GM19238 (cell line): ENCODE measurements around the gene ARHGAP24.
"Not testable (repeated sequence)": the region's sequence is repeated elsewhere in the genome, so short reads cannot be mapped to it uniquely, and the experiment has no call there.

Experiments
- DNase-seq: peaks from one replicate; pipeline ENCODE4 v3.0.0; 2011; ENCODE audit warnings: low spot score; ENCODE audit not compliant: insufficient read length

The ARHGAP24 gene

DNA sequence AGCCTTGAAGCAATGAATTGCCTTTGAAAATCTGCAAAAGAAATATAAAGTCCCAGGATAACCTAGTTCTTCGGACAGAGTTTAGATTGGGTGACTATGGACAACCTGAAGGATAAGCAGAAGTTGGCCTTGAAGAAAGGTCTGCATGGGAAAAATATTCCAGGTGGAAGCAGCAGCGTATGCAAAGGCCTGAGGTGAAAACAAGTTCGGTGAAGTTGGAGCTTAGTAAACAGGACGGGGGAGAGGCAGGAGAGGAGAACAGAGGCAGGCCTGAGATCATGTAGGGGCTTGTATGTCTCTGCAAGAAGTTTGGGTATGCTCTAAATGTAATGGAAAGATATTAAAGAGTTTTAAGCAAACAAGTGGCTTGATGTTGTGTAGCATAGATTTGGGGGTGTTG is 176.0 kb downstream of the ARHGAP24 start:
- DNase-seq, result no peak

DNA sequence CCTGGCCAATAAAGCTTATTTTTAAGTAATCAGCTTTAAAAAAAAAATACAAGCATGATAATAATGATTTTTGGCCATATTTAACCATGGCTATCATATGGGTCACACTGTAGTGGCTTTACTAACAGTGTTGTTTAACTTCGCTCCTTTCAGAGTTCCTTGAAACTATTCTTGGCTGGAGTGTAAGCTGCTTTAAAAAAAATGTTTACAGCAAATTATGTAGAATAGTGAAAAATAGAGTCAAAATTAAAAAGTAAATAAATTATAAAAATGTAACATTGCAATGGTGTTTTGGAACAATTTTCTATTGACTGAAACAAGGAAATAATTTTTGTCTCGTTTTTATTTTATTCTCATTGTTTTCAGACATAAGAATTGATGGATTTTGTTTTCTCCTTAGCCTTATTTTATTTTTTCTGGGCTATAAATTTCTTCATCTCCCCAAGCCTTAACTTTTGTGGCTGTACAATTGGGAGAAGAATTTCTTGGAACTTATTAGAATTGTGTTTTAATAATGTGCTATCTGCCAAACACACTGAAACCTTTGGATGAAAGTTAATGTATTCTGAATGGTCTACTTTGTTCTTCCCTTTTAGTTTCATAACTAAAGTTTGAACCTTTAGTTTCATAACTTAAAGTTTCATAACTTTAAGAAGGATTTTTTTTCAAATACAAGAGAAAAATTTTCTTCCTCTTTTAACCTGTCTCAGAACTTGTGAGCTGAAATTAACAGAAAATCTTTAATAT is 182.0 kb downstream of the ARHGAP24 start:
- DNase-seq, result no peak

DNA sequence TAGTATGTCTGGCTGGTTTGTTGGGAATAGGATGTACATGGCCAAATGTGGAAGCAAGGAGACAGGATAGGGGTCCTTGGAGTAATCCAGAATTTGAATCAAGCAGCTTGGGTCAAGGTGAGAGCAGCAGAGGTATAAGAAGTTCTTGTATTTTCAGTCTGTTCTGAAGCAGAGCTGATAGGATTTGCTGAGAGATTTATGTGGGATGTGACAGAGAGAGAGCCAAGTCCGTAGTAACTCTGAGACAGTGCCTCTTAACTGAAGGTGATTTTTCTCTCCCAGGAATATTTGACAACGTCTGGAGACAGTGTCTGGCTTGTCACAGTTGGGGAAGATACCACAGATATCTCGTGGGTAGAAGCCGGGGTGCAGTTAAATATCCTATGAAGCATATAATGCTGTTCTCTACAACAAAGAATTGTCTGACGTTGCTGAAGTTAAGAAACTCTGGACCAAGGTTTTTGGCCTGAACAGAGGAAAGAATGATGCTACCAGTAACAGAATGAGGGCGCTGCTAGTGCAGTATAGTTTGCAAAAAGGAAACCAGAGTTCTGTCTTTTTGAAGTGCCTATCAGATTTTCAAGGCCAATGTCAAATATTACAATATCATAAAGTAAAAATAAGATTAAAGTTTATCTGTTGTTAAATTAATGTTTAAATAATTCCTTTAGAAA is 184.0 kb downstream of the ARHGAP24 start:
- no peak for DNase-seq

DNA sequence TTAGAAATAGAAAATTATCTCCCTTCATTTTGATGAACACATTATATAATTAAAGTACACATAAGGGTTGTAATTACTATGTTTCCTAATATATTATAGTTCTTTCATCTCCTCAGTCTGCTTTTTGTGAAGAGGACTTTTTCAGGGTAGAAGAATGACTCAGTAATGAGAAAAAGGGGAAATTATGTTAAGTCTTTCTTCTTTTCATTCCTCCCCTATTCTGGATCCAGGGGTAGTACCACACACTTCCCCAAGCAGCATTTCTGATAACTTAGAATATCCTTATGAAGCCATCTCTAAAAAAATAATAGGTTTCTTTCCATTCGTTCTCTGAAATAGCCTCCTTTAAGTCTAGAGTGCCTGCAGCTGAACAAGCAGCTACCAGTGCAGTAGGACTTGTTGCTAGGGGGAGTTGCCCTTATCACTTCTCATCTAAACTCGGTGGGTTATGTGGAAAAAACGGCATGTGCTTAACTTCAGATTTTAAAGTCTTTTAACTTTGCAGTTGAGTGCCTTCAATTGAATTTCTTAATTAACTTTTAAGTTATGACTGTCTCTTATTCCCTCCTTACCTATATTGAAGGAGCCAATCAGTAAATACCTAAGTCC is 184.8 kb downstream of the ARHGAP24 start:
- DNase-seq, result no peak

DNA sequence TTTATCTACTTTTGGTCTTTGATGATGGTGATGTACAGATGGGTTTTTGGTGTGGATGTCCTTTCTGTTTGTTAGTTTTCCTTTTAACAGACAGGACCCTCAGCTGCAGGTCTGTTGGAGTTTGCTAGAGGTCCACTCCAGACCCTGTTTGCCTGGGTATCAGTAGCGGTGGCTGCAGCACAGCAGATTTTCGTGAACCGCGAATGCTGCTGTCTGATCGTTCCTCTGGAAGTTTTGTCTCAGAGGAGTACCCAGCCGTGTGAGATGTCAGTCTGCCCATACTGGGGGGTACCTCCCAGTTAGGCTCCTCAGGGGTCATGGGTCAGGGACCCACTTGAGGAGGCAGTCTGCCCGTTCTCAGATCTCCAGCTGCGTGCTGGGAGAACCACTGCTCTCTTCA is 191.7 kb downstream of the ARHGAP24 start:
- not testable (repeated sequence) for DNase-seq

DNA sequence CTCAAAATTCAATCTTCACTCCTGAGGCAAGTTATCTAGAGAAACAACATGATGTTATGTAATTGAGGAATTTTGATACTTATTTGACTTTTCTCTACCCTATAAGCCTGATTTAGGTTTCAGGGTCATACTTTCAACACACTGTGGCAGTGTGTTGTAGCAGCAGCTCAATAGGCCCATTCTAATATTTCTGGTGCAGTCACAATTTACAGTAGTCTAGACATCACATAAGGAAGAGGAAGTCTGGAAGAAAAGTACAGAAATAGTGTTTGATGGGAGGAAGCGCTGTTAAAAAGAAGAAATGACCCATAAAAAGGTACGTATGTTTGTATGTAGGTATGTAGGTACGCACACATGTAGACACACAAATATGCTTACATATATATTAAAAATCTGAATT is 194.3 kb downstream of the ARHGAP24 start:
- DNase-seq, result no peak

DNA sequence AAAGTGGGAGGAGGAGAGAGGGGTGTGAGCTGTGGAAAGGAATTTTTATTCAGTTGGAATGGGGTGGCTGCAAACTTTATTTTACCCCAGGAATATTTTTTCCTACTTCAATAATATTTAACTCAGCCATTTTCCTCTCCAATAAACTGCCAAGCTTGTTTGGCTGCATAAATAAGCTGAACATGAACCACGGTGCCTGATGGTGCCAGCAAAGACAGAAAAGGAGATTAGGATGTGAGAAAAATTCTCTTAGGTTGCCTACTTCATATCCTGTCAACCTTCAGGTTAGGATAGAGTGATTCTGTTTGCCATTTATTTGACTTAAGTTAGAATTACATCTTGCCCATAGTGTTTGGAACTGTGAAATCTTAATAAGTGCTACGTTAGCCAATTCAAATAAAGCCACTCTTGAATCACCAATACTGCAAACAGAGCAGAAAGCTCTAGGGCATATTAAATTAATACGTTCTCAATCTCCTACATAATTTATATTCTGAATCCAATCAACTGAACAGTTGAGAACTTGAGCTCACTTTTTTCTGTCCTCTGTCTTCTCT is 195.1 kb downstream of the ARHGAP24 start:
- DNase-seq, result no peak

DNA sequence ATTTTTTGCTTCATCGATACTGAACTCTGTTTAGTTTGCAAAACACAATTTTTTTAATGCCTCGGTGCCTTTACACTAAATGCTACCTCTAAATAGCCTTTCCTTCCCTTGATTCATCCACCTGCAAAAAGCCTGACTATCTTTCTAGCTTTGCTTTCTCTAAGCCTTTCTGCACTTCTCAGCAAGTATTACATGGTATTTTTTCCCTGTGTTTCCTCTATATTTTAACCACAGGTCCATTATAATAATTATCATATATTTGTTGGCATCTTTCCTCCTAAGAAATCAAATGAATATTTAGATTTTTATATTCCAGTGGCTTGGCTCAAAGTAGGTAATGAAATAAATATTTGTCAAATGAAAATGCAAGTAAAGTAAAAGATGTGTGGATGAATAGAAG is 196.2 kb downstream of the ARHGAP24 start:
- no peak for DNase-seq

DNA sequence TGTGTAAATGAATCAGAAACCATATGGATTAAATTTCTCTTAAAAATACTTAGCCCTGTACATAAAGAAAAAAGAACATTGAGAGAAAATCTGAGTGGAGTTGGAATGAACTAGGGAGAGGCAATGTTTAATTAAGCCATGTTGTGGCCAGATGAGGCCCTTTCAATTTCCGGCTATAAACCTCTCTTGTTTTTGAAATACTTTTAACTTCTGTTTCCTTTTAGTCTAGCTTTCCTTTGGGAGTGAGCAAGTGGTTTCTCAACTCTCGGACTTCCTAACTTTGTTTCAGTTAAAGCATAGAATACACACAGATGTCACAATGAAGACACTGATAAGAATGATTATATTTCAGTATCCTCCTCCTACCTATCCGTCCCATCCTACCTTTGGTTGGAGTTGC is 197.2 kb downstream of the ARHGAP24 start:
- DNase-seq, result no peak

DNA sequence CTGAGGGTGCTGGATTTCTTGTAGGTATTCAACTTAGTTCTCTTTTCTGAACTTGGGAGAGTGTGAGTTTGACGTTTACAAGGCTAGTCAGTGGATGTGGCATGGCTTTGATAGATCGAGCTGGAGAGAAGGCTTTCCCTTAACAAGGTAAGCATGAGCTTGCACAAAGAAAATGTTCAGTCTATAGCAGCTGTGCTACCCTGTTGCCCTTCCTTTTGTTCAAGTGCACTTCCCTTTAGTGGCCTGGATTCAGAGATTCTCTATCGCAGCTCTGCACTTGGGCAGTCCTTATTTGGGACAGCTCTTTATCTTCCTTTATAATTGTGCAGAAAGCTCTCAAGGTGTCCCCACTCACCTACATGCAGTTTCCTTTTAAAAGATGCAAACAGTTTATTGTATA is 198.0 kb downstream of the ARHGAP24 start:
- DNase-seq, result no peak

DNA sequence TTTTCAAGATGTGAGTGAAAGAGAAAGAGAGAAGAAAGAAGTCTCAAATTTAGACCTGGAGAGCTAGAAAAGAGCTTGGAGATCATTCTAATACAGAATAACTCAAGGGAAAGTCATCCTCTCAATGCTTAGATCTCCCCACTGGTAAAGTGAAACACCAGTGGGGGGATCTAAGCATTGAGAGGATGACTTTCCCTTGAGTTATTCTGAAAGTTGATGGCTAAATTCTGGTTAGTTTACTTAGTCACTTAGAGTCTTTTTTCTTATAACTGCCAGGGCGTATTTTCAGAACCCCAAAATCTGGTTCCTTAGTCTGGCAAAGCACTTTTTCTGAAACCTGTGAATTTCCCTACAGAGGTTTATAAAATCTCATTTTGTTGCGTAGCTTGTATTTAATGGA is 198.6 kb downstream of the ARHGAP24 start:
- DNase-seq, result no peak

DNA sequence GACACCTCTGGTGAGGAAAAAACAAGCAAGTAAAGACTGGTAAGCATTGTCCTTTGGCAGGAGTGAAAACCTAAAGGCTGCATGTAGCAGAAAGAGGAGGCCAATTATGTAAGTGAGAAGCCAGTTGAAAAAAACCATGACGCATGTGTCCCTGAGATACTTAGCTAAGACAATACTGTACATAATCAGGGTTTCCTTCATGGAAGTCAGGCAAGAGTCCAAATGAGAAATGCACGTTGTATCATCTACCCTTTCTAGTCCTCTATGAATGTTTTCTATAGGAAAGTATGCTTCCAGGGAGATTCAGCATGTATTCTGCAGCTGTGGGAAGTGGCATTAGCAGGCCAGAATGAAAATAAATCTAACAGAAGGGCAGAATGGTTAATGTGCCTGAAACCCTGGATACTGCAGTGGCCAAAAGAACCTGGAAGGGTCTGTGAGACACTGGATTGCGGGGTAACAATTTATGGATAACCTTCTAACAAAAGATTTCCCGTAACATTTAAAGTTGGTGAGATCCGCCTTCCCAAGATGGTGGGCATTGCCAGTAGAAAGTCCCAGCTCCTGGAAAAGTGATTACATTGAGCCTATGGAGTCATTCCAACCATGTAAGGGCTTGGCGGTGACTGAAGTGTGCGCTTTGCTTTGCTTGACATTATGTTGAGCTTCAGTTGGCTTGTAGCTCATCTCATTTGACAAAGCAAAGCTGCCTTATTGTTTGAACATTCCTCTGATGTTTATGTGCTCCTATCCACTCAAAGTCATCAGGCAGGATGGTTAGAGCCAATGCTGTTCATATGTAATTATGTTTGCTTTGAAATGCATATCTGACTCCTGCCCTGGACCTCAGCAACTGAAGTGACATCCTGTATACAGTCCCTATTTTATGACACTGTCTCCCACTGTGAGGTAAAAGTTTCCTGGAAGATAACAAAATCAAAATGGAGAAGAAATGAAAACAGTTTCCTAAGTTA is 200.4 kb downstream of the ARHGAP24 start:
- no peak for DNase-seq

DNA sequence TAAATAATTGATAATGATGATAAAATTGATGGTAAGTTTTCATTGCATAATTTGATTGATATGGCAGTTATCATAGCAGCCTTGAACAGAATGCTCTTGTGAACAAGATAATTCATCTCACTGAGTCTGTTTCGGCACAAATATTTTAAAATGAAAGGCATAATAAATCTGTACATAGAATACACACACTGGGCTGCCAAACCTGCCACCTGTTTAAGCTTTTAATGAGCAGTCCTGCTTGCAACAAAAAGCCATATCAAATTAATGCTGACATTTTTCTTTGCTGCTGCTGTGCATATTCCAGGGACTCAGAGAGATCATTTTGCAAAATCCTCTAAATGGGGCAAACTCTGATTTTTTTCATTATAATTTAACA is 201.1 kb downstream of the ARHGAP24 start:
- no peak for DNase-seq

DNA sequence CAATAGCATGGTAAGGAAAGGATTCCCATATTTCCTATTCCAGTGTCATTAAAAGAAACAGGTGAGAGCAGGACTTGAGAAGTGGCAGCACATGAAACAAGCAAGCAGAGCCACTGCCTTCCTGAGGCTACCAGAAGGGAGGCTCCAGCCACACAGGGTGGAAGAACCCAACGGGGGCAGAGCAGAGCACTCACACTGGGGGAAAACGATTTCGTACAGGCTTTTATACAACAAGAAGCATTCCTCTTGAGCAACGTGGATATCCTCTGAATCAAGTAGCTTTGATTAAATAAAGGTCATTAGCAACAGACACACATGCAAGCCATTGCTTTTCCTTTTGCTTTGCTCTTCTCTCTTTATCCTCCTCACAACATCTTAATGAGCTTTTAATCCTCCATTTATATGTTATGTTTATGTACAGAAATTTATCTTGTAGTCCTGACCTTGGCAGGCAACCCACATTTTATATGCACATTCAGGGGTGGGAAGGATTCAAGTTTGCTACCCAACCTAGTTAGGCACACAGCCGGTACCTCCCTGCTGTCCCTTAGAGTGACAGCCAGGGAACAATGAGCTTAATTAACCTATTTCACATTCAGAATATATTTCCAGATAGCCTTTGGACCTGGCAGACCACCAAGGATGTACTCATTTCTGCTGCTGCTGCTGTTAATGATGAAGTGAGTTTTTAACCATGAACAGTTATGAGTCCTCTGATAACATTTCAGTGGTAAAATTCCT is 202.1 kb downstream of the ARHGAP24 start:
- no peak for DNase-seq

DNA sequence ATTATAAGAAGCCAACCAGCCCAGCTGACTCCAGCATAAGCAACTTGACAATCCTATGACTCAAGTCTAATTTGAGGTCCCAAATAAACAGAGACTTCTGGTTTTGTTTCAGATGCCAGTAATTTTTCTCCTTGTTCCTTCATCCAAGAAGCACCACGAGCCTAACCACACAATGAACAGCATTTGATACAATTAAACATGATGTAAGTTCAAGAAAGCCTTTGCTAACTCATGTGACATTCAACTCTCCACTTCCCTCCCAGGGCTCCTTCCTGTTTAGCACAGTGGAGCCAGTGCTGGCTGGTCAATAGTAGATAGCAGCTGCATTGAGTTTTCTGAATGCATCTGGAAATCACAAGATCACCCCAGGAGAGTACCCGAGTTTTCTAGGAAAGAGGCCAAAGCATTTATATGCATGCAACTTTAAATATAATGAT is 206.3 kb downstream of the ARHGAP24 start:
- no peak for DNase-seq

DNA sequence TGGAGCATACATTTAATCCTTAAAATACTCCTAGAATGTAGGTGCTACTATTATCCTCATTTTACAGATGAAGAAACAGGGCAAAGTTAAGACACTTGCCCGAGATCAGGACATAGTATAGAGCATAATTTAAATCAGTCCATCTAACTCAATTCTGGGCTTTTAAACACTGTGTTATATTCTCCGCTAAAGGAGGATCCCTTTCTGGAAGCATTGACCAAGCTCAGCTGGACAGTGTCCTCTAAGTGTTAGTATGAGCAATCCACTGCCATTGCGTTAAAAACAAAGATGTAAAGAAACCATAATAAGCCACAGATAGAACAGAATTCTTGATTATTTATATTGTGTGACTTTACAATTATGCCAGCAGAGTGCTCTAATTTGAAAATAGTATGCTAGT is 207.0 kb downstream of the ARHGAP24 start:
- DNase-seq, result no peak

DNA sequence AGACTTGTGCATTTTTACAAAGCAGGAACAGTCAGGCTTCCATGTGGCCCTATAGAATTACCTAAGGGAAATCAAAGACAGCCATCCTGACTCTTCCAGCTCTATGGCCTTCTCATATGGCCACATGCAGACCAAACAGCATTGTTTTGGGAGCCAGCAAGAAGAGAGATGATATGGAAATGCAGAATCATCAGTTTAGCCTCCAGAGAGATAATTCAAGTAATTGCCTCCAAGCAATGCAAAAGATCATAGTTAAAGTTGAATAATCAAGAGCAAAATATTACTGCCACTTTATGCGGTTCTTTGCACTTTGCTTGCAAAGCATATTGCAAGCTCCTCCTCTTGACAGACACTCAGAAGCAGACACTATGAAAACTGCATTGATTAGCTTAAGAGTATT is 207.4 kb downstream of the ARHGAP24 start:
- no peak for DNase-seq

DNA sequence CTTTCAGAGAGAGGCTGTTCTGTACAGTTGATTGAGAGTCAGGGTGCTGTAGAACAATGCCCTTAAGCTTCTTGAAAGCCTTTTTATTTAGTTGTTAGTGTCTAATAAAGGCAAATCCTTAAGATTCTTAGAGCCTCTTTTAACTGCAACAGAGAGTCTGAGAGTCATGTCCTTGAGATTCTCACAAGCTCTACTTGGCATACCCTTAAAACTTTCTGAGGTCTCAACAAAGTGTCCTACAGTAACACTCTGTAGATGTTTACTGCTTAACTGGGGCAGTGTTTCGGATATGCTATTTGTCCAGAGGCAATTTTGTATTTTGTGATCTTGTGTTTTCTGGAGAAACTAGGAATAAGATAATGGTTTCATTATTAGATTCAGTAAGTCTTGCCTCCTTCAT is 209.7 kb downstream of the ARHGAP24 start:
- DNase-seq, result no peak

DNA sequence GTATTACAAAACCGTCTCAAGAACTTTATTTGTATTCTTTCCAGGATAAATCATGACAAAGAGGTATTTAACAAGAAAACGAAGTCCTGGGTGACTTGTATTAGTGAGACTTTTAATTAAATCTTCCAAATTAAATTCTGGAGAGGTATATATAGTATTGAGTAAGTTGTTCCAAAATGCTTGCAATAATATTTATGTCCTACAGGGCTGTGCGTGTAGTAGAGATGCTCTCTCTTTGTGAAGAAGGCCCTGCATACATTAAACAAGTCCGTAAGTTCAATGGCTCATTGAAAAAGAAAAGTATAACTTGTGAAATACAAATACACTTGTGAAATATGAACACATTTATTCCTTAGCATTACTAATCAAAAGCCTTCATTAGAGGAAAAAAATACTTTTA is 211.4 kb downstream of the ARHGAP24 start:
- no peak for DNase-seq

DNA sequence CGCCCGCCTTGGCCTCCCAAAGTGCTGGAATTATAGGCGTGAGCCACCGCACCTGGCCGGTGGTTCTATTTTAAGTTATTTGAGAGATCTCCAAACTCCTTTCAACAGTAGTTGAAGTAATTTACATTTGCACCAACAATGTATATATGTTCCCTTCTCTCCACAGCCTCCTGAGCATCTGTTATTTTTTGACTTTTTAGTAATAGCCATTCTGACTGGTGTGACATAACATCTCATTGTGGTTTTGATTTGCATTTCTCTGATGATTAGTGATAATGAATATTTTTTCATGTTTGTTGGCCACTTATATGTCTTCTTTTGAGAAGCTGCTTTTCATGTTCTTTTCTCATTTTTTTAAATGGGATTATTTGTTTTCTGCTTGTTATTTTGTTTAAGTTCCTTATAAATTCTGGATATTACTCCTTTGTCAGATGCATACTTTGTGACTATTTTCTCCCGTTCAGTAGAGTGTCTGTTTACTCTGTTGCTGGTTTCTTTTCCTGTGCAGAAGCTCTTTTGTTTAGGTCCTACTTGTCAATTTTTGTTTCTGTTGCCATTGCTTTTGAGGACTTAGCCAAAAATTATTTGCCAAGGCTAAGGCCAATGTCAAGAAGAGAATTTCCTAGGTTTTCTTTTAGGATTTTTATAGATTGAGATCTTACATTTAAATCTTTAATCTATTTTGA is 213.2 kb downstream of the ARHGAP24 start:
- DNase-seq, result no peak
